T-helper 2 cell treated with Interferon-gamma antibody and Interleukin-4, amounts not matched to agents 5 μg/mL and 100 μg/mL, for 36 hours (primary cell): ENCODE data around the gene BCL2L12.

Experiments used
- DNase-seq: peaks from one replicate; pipeline ENCODE4 v3.0.0; 2021; ENCODE audit warnings: low spot score
- H3K27ac Mint-ChIP-seq: one replicate; pipeline ENCODE4 v1.8.0; 2021; ENCODE audit warnings: mild to moderate bottlenecking, mixed read lengths
- H3K27me3 Mint-ChIP-seq: one replicate; pipeline ENCODE4 v1.8.0; 2021; ENCODE audit warnings: low read depth, mixed read lengths
- H3K36me3 Mint-ChIP-seq: one replicate; pipeline ENCODE4 v1.8.0; 2021; ENCODE audit warnings: low read depth, mixed read lengths
- H3K4me1 Mint-ChIP-seq: one replicate; pipeline ENCODE4 v1.8.0; 2021; ENCODE audit warnings: low read depth, mixed read lengths
- H3K4me3 Mint-ChIP-seq: one replicate; pipeline ENCODE4 v1.8.0; 2022; ENCODE audit warnings: mild to moderate bottlenecking, moderate library complexity, mixed read lengths
- H3K9me3 Mint-ChIP-seq: one replicate; pipeline ENCODE4 v1.8.0; 2021; ENCODE audit warnings: mixed read lengths

BCL2L12 gene

DNA sequence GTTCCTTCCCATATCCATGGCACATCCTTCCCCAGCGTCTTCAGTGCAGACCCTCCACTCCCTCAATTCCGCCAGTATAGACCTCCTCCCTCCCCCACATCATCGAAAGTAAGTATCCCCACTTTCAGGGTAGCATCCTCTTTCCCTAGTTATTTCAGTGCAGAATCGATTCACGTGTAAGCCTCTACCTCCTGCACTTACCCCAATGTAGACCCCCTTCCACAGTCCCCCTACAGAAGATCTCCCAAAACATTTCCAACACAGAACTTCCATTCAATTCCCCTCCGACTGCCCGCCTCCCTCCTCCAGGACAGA is 740 bp upstream of the BCL2L12 start:
- no peaks in the 10 kb centered on the region for H3K27me3 Mint-ChIP-seq
- peaks cover 37% of the 10 kb centered on the region for H3K36me3 Mint-ChIP-seq
- H3K4me1 Mint-ChIP-seq, result peaks cover 29% of the 10 kb centered on the region
- peak overlapping the region; percentile 96 for H3K27ac Mint-ChIP-seq
- no peaks in the 10 kb centered on the region for H3K9me3 Mint-ChIP-seq
- peak overlapping the region; percentile 98 for H3K4me3 Mint-ChIP-seq
- DNase-seq, result no peak

DNA sequence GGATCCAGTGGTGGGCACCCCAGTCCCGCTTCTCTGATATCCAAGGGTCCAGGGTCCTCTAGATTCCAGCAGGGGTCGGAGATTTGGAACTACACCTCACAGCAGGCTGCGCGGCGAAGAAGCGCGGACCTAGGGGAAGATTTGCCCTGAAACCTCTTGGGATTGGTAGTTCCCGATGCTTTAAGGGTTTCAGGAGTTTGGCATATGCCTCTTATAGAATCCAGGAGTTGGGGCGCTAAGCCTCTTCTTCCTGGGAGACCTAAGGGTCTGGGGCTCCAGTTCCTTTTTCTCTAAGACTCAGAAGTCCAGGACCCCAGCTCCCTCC is 349 bp downstream of the BCL2L12 start:
- H3K36me3 Mint-ChIP-seq, result peaks cover 32% of the 10 kb centered on the region
- H3K4me3 Mint-ChIP-seq, result peak overlapping the region; percentile 98
- peaks cover 29% of the 10 kb centered on the region for H3K4me1 Mint-ChIP-seq
- no peaks in the 10 kb centered on the region for H3K27me3 Mint-ChIP-seq
- H3K27ac Mint-ChIP-seq, result peak overlapping the region; percentile 96
- DNase-seq, result no peak
- H3K9me3 Mint-ChIP-seq, result no peaks in the 10 kb centered on the region

DNA sequence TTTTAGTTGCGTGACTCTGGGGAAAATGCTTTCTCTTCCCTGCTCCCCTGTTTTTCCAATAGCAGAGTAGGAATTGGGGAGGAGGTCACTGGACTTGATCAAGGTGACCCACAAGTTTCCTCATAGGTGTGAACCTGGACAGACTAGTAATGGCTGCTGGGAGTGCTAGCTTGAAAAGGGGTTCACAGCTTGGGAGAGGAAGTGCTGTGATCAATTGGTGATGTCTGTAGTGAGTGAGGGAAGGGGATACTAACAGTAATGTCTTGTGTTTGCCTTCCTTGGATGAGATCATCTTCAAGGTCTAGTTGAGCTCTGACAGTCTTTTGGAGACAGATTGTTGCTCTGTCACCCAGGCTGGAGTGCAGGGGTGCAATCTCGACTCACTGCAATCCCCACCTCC is 1.7 kb downstream of the BCL2L12 start:
- Mint-ChIP-seq H3K4me3 (peak overlapping the region; percentile 98), H3K4me1 (peaks cover 36% of the 10 kb centered on the region), H3K27me3 (no peaks in the 10 kb centered on the region), H3K9me3 (no peaks in the 10 kb centered on the region), H3K36me3 (peaks cover 39% of the 10 kb centered on the region), H3K27ac (peak overlapping the region; percentile 96)
- no peak for DNase-seq

DNA sequence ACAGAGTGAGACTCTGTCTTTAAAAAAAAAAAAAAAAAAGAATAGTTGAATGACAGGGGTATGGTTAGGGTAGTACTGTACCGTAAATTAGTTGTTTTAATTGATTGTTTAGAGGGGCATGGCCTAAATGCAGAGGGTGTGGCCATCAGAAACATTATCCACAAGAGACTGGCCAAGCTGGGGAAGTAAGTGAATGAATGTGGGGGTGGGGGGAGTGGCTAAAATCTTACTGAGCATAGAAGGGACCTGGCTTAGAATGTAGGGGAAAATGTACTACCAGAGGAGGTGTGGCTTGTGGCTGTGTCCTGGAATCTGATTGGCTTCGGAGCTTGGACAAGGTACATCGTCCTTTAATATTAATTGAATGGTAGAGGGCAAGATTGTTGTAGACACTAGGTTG is 3.8 kb downstream of the BCL2L12 start:
- Mint-ChIP-seq H3K4me1 (peaks cover 28% of the 10 kb centered on the region), H3K36me3 (peaks cover 33% of the 10 kb centered on the region), H3K27me3 (no peaks in the 10 kb centered on the region), H3K9me3 (no peaks in the 10 kb centered on the region), H3K27ac (no peak overlapping the region), H3K4me3 (no peak overlapping the region)
- DNase-seq, result no peak

DNA sequence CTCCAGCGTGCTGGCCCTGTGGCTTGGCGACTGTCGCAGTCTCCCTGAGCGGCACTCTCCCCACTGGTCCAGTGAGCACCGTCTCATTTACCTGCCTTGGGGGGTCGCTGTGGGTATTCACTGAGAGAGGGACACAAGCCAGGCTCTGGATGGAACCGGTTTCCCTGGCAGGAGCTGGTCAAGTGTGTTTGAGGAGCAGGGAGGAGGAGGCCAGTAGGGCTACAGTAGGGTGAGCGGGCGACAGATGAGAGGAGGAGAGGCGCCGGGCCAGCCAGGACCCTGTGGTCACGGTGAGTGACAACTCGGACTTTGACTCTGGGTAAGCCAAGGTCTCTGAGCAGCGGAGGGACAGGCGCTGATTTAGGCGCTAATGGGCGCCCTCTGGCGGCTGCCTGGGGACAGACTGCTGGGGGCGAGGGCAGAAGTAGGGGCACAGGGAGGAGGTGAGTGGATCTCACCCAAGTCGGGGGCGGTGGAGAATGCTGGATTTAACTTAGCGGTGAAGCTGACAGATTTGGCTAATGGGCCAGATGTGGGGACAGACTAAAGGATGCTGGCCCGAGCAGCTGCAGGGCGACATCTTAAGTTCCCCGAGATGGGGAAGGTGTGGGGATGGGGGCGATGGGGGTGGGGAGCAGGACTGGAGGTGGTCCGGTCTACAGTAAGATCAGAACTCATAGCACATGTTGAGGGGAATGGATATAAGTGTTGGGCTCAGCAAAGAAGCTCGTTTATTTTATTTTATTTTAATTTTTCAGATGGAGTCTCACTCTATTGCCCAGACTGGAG is 6.6 kb downstream of the BCL2L12 start:
- Mint-ChIP-seq H3K9me3 (no peaks in the 10 kb centered on the region), H3K4me3 (no peak overlapping the region), H3K27ac (peak overlapping the region; percentile 53), H3K36me3 (peaks cover 22% of the 10 kb centered on the region), H3K27me3 (no peaks in the 10 kb centered on the region), H3K4me1 (peaks cover 17% of the 10 kb centered on the region)
- peak; percentile 68 for DNase-seq

DNA sequence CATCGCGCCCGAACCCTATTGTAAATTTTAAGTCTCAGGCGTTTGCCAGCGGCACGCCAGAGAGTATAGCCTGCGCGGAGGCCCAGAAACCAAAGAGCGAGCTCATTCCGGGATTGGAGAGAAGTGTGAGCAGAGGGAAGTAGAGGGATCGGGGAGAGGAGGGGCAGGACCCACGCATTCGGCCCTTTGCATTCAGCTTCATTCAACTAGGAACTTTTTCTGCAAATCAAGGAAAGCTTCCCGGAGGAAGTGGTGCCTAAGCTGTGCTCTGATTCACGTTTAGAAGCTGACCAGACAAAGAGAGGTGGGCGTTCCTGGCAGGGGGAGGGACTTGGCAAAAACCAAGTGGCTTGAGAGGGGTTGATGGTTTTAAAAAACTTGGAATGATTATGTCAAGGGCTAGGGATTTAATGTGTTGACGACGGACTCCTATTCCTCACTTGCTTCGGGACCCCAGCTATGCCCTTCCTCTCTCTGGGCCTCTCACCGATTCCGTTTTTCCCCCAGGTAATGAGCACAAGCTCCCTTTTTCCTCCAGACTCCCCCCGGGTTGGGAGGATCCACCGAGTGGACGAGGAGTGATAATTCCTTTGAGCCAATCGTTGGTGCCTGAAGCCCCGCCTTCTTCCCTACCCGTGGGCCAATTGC is 10.5 kb downstream of the BCL2L12 start:
- Mint-ChIP-seq H3K27me3 (no peaks in the 10 kb centered on the region), H3K27ac (peak overlapping the region; percentile 98), H3K36me3 (peaks cover 14% of the 10 kb centered on the region), H3K9me3 (no peaks in the 10 kb centered on the region), H3K4me1 (peaks cover 30% of the 10 kb centered on the region), H3K4me3 (peak overlapping the region; percentile 97)
- DNase-seq, result no peak

DNA sequence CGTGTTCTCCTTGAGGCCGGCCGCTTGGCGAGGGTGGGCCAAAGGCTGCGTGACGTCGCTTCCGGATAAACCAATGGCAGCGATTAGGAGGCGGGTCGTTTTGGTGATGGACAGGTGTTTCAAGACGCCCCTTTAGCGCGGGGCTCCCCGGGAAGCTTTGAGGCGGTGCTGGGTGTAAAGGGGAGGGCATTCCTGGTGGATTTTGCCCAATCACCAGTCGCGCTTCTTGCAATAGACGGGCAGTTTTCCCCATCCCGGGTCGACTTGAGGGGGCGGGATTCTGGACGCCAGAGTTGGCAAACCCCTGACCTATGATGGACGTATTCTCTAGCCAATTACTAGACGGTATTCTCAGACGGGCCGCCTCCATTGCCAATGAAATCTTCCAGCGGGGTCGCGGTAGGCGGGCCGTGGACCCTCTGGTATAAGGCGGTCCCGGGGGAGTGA is 11.1 kb downstream of the BCL2L12 start:
- Mint-ChIP-seq H3K4me1 (peaks cover 29% of the 10 kb centered on the region), H3K9me3 (no peaks in the 10 kb centered on the region), H3K36me3 (peaks cover 14% of the 10 kb centered on the region), H3K27ac (peak overlapping the region; percentile 98), H3K4me3 (peak overlapping the region; percentile 97), H3K27me3 (no peaks in the 10 kb centered on the region)
- DNase-seq, result peak; percentile 98

DNA sequence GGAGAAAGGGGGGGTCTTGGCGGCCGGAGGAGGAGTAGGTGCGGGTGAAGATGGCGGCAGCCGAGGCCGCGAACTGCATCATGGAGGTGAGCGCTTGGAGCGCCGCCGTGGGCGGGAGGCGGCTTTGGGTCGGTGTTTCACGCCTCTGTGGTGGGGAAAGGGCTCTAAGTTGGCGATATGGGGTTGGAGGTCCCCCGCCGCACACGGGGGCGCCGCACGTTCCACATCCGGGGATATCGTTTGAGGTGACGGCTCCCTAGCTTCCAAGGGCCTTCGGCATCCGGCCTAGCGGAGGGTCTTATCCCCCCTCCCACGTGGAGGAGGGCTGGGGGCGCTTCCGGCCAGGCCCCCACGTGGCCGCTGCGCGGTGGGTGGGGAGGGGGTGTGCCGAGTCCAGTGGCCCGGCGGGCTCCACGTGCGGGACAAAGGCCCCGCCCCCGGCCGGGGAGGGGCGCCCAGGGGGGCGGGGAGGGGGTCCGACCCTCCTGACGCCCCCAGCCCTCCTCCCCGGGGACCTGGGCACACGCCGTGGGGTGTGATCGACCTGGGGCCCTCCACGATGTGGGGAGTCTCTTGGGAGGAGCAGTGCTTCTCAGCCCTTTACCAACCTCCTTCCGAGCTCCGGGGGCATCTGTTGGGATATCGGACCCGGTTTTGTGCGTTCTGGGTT is 11.6 kb downstream of the BCL2L12 start, which contains the start of gene PRMT1:
Gene PRMT1 (plus strand): TSS at position 41 of the 670 bp plus-strand sequence. CDS start 10 bp downstream, at position 51.
- H3K27ac Mint-ChIP-seq, result peak within 1 kb of the TSS; percentile 98
- no peaks in the 10 kb centered on the region for H3K27me3 Mint-ChIP-seq
- peak within 1 kb of the TSS; percentile 97 for H3K4me3 Mint-ChIP-seq
- no peaks in the 10 kb centered on the region for H3K9me3 Mint-ChIP-seq
- peaks cover 27% of the 10 kb centered on the region for H3K4me1 Mint-ChIP-seq
- peaks cover 14% of the 10 kb centered on the region for H3K36me3 Mint-ChIP-seq
- peak; percentile 57 for DNase-seq

DNA sequence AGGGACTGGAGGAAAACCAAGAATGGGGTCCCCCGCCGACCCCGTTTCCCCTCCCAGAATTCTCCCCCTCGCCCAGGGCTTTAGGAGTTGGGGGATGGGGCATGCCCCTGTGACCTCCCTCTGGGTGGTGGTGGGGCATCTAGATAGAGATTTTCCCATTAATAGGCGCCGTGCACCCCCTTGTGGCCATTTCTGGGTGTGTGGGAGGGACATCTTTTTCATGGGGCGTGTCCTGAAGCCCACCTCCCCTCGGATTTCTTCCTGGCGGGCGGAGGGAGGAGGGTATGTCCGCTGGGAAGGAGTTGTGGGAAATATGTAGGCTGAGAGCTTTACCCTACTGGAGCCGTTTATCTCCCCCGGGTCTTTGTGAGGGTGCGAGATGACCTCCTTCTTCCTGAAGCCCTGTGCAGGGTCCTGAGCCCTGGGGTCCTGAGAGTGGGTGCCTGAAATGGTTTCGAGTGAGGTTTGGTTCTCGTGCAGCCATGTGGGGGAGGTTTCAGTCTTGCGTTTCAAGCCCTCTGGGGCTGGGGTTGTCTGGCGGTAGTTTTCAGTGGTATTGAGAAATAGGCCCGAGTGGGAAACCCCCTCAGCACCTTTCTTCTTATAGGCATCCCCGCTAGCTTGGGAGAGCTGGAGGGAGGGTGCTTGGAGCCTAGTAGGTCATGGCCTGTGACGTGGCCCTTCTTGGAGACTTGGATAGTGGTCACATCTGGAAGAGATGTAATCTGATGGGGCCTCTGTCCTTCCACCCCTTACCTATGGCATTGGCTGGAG is 12.4 kb downstream of the BCL2L12 start:
- H3K36me3 Mint-ChIP-seq, result peaks cover 15% of the 10 kb centered on the region
- peaks cover 27% of the 10 kb centered on the region for H3K4me1 Mint-ChIP-seq
- peak overlapping the region; percentile 87 for H3K27ac Mint-ChIP-seq

DNA sequence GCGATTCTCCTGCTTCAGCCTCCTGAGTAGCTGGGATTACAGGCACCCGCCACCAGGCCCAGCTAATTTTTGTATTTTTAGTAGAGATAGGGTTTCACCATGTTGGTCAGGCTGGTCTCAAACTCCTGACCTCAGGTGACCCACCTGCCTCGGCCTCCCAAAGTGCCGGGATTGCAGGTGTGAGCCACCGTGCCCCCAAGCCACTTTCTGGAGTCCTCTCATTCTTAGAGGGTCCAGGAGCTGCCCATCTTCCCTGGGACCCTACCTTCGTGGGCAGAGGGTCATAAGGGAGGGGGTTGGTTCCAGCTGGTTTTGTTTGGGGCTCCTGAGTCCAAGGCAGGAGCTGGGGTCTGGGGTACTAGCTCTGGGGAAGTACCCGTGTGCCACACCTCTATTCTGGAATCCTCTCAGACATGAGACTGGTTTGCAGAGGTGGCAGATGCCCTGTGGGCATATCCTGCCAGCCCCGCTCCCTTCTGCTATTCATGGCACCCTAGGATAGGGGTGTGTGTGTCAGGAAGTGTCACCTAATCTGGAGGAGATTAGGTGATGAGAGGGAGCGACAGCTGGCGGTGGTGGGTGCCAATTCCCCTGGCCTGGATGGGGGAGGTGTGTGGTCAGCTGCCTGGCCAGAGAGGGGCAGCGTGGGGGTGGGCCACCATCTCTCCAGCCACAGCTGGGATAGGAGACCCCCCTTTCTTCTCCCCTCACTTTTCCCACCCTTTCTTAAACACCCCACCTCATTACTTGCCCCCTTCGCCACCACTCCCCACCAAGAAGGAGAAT is 13.4 kb downstream of the BCL2L12 start:
- no peak for DNase-seq
- H3K4me1 Mint-ChIP-seq, result peaks cover 25% of the 10 kb centered on the region
- no peaks in the 10 kb centered on the region for H3K9me3 Mint-ChIP-seq
- peak overlapping the region; percentile 18 for H3K4me3 Mint-ChIP-seq
- no peaks in the 10 kb centered on the region for H3K27me3 Mint-ChIP-seq
- H3K36me3 Mint-ChIP-seq, result peaks cover 18% of the 10 kb centered on the region
- no peak overlapping the region for H3K27ac Mint-ChIP-seq

More for the DNA sequence above, 12.4 kb downstream of the BCL2L12 start:
- Mint-ChIP-seq H3K9me3 (no peaks in the 10 kb centered on the region), H3K4me3 (peak overlapping the region; percentile 89), H3K27me3 (no peaks in the 10 kb centered on the region)
- DNase-seq, result peak; percentile 75

DNA sequence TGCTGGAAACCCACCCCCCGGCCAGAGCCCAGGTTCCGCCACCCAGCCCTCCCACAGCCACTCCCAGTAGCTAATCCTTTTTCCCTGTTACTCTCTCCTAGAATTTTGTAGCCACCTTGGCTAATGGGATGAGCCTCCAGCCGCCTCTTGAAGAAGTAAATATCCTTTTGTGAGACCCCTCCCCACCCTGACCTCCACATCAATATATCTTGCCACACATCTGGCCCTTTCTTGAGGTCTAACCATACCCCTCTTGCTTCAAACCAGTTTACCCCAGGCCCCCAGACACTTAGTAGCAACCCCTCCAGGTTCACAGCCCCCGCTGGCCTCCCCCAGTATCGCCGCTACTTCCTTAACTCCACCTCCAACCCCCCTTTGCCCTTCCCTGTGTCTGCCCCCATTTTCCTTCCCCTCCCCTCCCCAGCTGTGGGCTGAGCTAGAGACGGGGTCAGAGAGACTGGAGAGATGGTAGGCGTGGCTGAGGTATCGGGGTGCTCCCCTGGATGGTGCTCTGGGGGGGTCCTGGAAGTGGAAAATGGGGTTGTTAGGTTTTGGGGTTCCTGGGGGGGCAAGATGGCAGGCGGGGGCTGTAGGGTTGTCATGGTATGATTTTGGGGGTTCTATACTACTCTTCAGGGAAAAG is 14.2 kb downstream of the BCL2L12 start:
- H3K27me3 Mint-ChIP-seq, result no peaks in the 10 kb centered on the region
- peaks cover 20% of the 10 kb centered on the region for H3K36me3 Mint-ChIP-seq
- peak overlapping the region; percentile 45 for H3K27ac Mint-ChIP-seq
- DNase-seq, result no peak
- no peaks in the 10 kb centered on the region for H3K9me3 Mint-ChIP-seq
- H3K4me1 Mint-ChIP-seq, result peaks cover 25% of the 10 kb centered on the region
- peak overlapping the region; percentile 21 for H3K4me3 Mint-ChIP-seq

DNA sequence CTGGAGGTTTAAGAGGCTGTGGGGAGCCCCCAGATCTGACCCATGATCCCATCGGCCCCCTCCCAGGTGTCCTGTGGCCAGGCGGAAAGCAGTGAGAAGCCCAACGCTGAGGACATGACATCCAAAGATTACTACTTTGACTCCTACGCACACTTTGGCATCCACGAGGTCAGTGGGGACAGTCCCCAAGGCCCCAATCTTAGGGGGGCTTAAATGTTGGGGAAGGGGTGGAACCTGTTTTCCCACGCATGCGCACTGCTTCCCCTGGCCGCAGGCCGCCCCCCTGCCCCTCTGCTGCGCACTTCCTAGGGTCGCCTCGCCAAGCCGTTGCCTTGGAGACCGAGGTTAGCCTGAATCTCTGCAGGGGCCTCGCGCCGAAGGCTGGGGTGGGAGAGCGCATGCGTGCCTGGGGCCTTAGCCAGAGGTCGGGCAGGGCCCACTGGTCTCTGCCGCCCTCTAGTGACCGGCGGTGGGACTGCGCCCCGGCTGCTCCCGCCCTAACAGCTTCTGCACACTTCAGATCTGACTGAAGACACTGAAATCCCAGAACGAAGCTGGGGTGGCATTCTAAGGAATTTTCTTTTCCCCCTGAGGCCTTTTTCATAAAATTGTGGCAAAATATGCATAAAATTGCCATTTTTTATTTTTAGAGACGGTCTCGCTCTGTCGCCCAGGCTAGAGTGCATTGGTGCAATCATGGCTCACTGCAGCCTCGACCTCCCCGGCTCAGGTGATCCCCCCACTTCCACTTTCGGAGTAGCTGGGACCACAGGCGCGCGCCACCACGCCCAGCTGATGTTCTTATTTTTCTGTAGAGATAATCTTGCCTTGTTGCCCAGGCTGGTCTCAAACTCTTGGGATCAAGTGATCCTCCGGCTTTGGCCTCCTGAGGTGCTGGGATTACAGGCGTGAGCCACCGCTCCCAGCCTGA is 15.0 kb downstream of the BCL2L12 start:
- H3K27me3 Mint-ChIP-seq, result no peaks in the 10 kb centered on the region
- peak overlapping the region; percentile 45 for H3K27ac Mint-ChIP-seq
- peak; percentile 90 for DNase-seq
- H3K36me3 Mint-ChIP-seq, result peaks cover 24% of the 10 kb centered on the region
- no peak overlapping the region for H3K4me3 Mint-ChIP-seq
- peaks cover 25% of the 10 kb centered on the region for H3K4me1 Mint-ChIP-seq
- no peaks in the 10 kb centered on the region for H3K9me3 Mint-ChIP-seq
